Activated CD8-positive, alpha-beta memory T cell treated with anti-CD3 and anti-CD28 coated beads, Interleukin-2, amount 10 ng/mL, durations not matched to agents 7 days and 5 days (primary cell): Measurements from ENCODE around the gene LRWD1. TPM values are rescaled to one million over a fixed set of nuclear protein-coding genes. Genes with fewer than 3 reads are reported as not detected.

Source experiments
- ATAC-seq: fragments of 150-1000 bp; cut with Tn5 transposase; one replicate; pipeline ENCODE4 v1.10.0; 2021; ENCODE audit warnings: moderate library complexity
- CTCF ChIA-PET: fragments of 350-600 bp; sonication (Branson Sonifier 250); formaldehyde crosslinking; loops from one replicate; lab custom pipeline; 2021; ENCODE audit warnings: antibody characterized with exemption; lab: Charles Lee
- DNase-seq: peaks from one replicate; pipeline ENCODE4 v3.0.0-alpha.2; 2020
- H3K27ac Mint-ChIP-seq: one replicate; pipeline ENCODE4 v1.8.0; 2021; ENCODE audit warnings: mild to moderate bottlenecking, mixed read lengths
- H3K27me3 Mint-ChIP-seq: one replicate; pipeline ENCODE4 v1.8.0; 2021; ENCODE audit warnings: mixed read lengths
- H3K36me3 Mint-ChIP-seq: one replicate; pipeline ENCODE4 v1.8.0; 2021; ENCODE audit warnings: mild to moderate bottlenecking, mixed read lengths
- H3K4me1 Mint-ChIP-seq: one replicate; pipeline ENCODE4 v1.8.0; 2021; ENCODE audit warnings: mixed read lengths
- H3K4me3 Mint-ChIP-seq: one replicate; pipeline ENCODE4 v1.8.0; 2021; ENCODE audit warnings: mild to moderate bottlenecking, moderate library complexity, mixed read lengths
- H3K9me3 Mint-ChIP-seq: one replicate; pipeline ENCODE4 v1.8.0; 2022; ENCODE audit warnings: low read depth, mixed read lengths
- total RNA-seq, 2 experiments: library from RNA; stranded (reverse); gene quantifications; one replicate each; pipeline ENCODE4 v1.2.3, GENCODE V29; 2021

The LRWD1 gene
- total RNA-seq, 2 experiments from 2014 or later = 20.6 to 24.0 TPM

- H3K4me1 Mint-ChIP-seq = peaks cover 75% of the 10 kb centered on the region
- CTCF ChIA-PET = interaction anchor here (1.5 kb wide), 1 partner anchor 25 kb away, joined by 6 read pairs; no protein-coding TSS in a partner anchor
- H3K9me3 Mint-ChIP-seq = no peaks in the 10 kb centered on the region
- ATAC-seq (no peak), DNase-seq (no peak)
- peak overlapping the region; percentile 75 for H3K27ac Mint-ChIP-seq
- no peak overlapping the region for H3K4me3 Mint-ChIP-seq
- peaks cover 17% of the 10 kb centered on the region for H3K36me3 Mint-ChIP-seq
- no peaks in the 10 kb centered on the region for H3K27me3 Mint-ChIP-seq
Measured at GRCh38 chr7:102429141-102429899, 35.5 kb upstream of the LRWD1 start.

GRCh38 chr7:102431617-102432298 lies 33.0 kb upstream of the LRWD1 start:
- peak overlapping the region; percentile 85 for H3K27ac Mint-ChIP-seq
- peaks cover 65% of the 10 kb centered on the region for H3K4me1 Mint-ChIP-seq
- no peaks in the 10 kb centered on the region for H3K9me3 Mint-ChIP-seq
- H3K27me3 Mint-ChIP-seq = no peaks in the 10 kb centered on the region
- DNase-seq (peak; percentile 66), ATAC-seq (peak; percentile 20)
- H3K4me3 Mint-ChIP-seq = peak overlapping the region; percentile 27
- H3K36me3 Mint-ChIP-seq = peaks cover 16% of the 10 kb centered on the region
- CTCF ChIA-PET = interaction anchor here (1.2 to 4.7 kb wide), 3 partner anchors 17 to 35 kb away, joined by 4 to 50 read pairs (median 6); no protein-coding TSS in a partner anchor

GRCh38 chr7:102432442-102433218 lies 32.2 kb upstream of the LRWD1 start:
- ATAC-seq = peak; percentile 28
- Mint-ChIP-seq H3K9me3 (no peaks in the 10 kb centered on the region), H3K27me3 (no peaks in the 10 kb centered on the region), H3K4me3 (peak overlapping the region; percentile 55), H3K27ac (peak overlapping the region; percentile 85), H3K4me1 (peaks cover 58% of the 10 kb centered on the region), H3K36me3 (peaks cover 18% of the 10 kb centered on the region)
- DNase-seq = no peak
- CTCF ChIA-PET = interaction anchor here (1.8 to 5.9 kb wide), 4 partner anchors 13 to 35 kb away, joined by 5 to 50 read pairs (median 18); no protein-coding TSS in a partner anchor

- Mint-ChIP-seq H3K4me3 (peak within 1 kb of the TSS; percentile 75), H3K9me3 (no peaks in the 10 kb centered on the region), H3K27ac (peak within 1 kb of the TSS; percentile 85), H3K27me3 (no peaks in the 10 kb centered on the region), H3K4me1 (peaks cover 53% of the 10 kb centered on the region), H3K36me3 (peaks cover 18% of the 10 kb centered on the region)
- ATAC-seq = peak; percentile 71
- DNase-seq = peak; percentile 89
- CTCF ChIA-PET = interaction anchor here (0.6 to 5.9 kb wide), 8 partner anchors 12 to 212 kb away, joined by 3 to 50 read pairs (median 5); no protein-coding TSS in a partner anchor
Measured at GRCh38 chr7:102433219-102434038, 31.4 kb upstream of the LRWD1 start, which contains the start of gene ORAI2. Gene ORAI2, plus strand, starts transcription at chr7:102433575. Its CDS starts 5,382 bp downstream, at chr7:102438957.

- peaks cover 52% of the 10 kb centered on the region for H3K4me1 Mint-ChIP-seq
- CTCF ChIA-PET = interaction anchor here (0.6 to 5.9 kb wide), 8 partner anchors 11 to 282 kb away, joined by 3 to 50 read pairs (median 4); no protein-coding TSS in a partner anchor
- no peaks in the 10 kb centered on the region for H3K9me3 Mint-ChIP-seq
- peak overlapping the region; percentile 75 for H3K27ac Mint-ChIP-seq
- DNase-seq (peak; percentile 61), ATAC-seq (peak; percentile 25)
- no peaks in the 10 kb centered on the region for H3K27me3 Mint-ChIP-seq
- peaks cover 18% of the 10 kb centered on the region for H3K36me3 Mint-ChIP-seq
- H3K4me3 Mint-ChIP-seq = peak overlapping the region; percentile 75
Measured at GRCh38 chr7:102434039-102434486, 30.7 kb upstream of the LRWD1 start.

- Mint-ChIP-seq H3K27me3 (no peaks in the 10 kb centered on the region), H3K4me3 (no peak overlapping the region), H3K36me3 (peaks cover 14% of the 10 kb centered on the region), H3K4me1 (peaks cover 36% of the 10 kb centered on the region), H3K27ac (no peak overlapping the region), H3K9me3 (no peaks in the 10 kb centered on the region)
- ATAC-seq (no peak), DNase-seq (no peak)
- CTCF ChIA-PET = interaction anchor here (1.4 to 5.9 kb wide), 3 partner anchors 19 to 32 kb away, joined by 3 to 50 read pairs (median 31); no protein-coding TSS in a partner anchor
Measured at GRCh38 chr7:102436118-102436517, 28.7 kb upstream of the LRWD1 start.

GRCh38 chr7:102439963-102440795 lies 24.6 kb upstream of the LRWD1 start:
- H3K27ac Mint-ChIP-seq = no peak overlapping the region
- H3K36me3 Mint-ChIP-seq = peaks cover 21% of the 10 kb centered on the region
- H3K4me1 Mint-ChIP-seq = peaks cover 20% of the 10 kb centered on the region
- no peak for DNase-seq
- H3K27me3 Mint-ChIP-seq = no peaks in the 10 kb centered on the region
- CTCF ChIA-PET = interaction anchor here (0.7 to 1.3 kb wide), 3 partner anchors 10 to 36 kb away, joined by 3 to 4 read pairs (median 3); partner anchors contain the start of genes ALKBH4 and LRWD1
- no peak for ATAC-seq
- H3K4me3 Mint-ChIP-seq = no peak overlapping the region
- no peaks in the 10 kb centered on the region for H3K9me3 Mint-ChIP-seq

GRCh38 chr7:102444961-102445673 lies 19.7 kb upstream of the LRWD1 start:
- Mint-ChIP-seq H3K27me3 (no peaks in the 10 kb centered on the region), H3K4me1 (peaks cover 10% of the 10 kb centered on the region), H3K4me3 (no peak overlapping the region), H3K27ac (peak overlapping the region; percentile 25), H3K36me3 (peaks cover 12% of the 10 kb centered on the region), H3K9me3 (no peaks in the 10 kb centered on the region)
- ATAC-seq (no peak), DNase-seq (no peak)
- CTCF ChIA-PET = interaction anchor here (1.5 to 2.6 kb wide), 2 partner anchors 11 to 41 kb away, joined by 5 to 10 read pairs; partner anchors contain the start of gene ORAI2

- ATAC-seq = no peak
- DNase-seq = no peak
- Mint-ChIP-seq H3K27ac (peak overlapping the region; percentile 4), H3K27me3 (no peaks in the 10 kb centered on the region), H3K4me3 (no peak overlapping the region), H3K4me1 (peaks cover 10% of the 10 kb centered on the region), H3K9me3 (no peaks in the 10 kb centered on the region), H3K36me3 (peaks cover 12% of the 10 kb centered on the region)
- CTCF ChIA-PET = interaction anchor here (1.4 to 1.5 kb wide), 2 partner anchors 12 to 41 kb away, joined by 3 to 5 read pairs; partner anchors contain the start of gene ORAI2
Measured at GRCh38 chr7:102445674-102446071, 19.1 kb upstream of the LRWD1 start.

GRCh38 chr7:102446387-102447156 lies 18.2 kb upstream of the LRWD1 start:
- H3K27ac Mint-ChIP-seq = no peak overlapping the region
- DNase-seq (no peak), ATAC-seq (no peak)
- H3K27me3 Mint-ChIP-seq = no peaks in the 10 kb centered on the region
- H3K4me3 Mint-ChIP-seq = no peak overlapping the region
- H3K9me3 Mint-ChIP-seq = no peaks in the 10 kb centered on the region
- H3K36me3 Mint-ChIP-seq = peaks cover 11% of the 10 kb centered on the region
- peaks cover 10% of the 10 kb centered on the region for H3K4me1 Mint-ChIP-seq
- CTCF ChIA-PET = interaction anchor here (1.4 kb wide), 1 partner anchor 42 kb away, joined by 3 read pairs; no protein-coding TSS in a partner anchor
